Fibroblast of villous mesenchyme (primary cell): ENCODE results near the gene CAPN11. TPM values are rescaled to one million over a fixed set of nuclear protein-coding genes. Genes with fewer than 3 reads are reported as not detected.

Source experiments
- DNase-seq: peaks from one replicate; pipeline ENCODE4 v3.0.0-alpha.2; 2010; ENCODE audit warnings: low read depth
- H3K4me3 ChIP-seq: 2 replicates; pipeline ENCODE4 v1.5.1; 2011; ENCODE audit warnings: low read depth, mild to moderate bottlenecking, low read length
- CTCF ChIP-seq: IDR thresholded peaks from 2 replicates; pipeline ENCODE4 v1.5.1; 2012; ENCODE audit warnings: low read depth, mild to moderate bottlenecking, low read length; ENCODE audit not compliant: insufficient read depth
- total RNA-seq: library from RNA; depleted of rRNA; stranded (reverse); fragments of >200 nt; gene quantifications from 2 replicates; pipeline ENCODE4 v1.2.3, GENCODE V29; 2012

The CAPN11 gene
- total RNA-seq, 1 donor = not detected

GRCh38 chr6:44199883-44200282 is 41.3 kb downstream of the CAPN11 start:
- no peak for TF ChIP-seq CTCF
- no peak for DNase-seq
- no peak overlapping the region for H3K4me3 ChIP-seq

- no peak overlapping the region for H3K4me3 ChIP-seq
- no peak for TF ChIP-seq CTCF
Observed at GRCh38 chr6:44201200-44201599, 42.6 kb downstream of the CAPN11 start.

GRCh38 chr6:44201638-44202303 is 43.2 kb downstream of the CAPN11 start:
- no peak for DNase-seq
- no peak for TF ChIP-seq CTCF

More at GRCh38 chr6:44201200-44201599, 42.6 kb downstream of the CAPN11 start:
- no peak for DNase-seq

GRCh38 chr6:44202332-44202971 is 43.8 kb downstream of the CAPN11 start:
- no peak for TF ChIP-seq CTCF
- DNase-seq = no peak
- H3K4me3 ChIP-seq = no peak overlapping the region

More at GRCh38 chr6:44201638-44202303, 43.2 kb downstream of the CAPN11 start:
- H3K4me3 ChIP-seq = no peak overlapping the region

- no peak for DNase-seq
- no peak for TF ChIP-seq CTCF
- no peak overlapping the region for H3K4me3 ChIP-seq
Observed at GRCh38 chr6:44202972-44203750, 44.5 kb downstream of the CAPN11 start.

- peak; percentile 33 for DNase-seq
- TF ChIP-seq CTCF = no peak
- no peak overlapping the region for H3K4me3 ChIP-seq
Observed at GRCh38 chr6:44203955-44204354, 45.3 kb downstream of the CAPN11 start.
